NCI-H2227 treated with DMSO at 0.1 percent for 48 hours (cell line): ENCODE measurements around the gene FAR1.
A peak's percentile ranks its signal among the peaks of the same experiment; 100 is the strongest.
"Not testable (repeated sequence)": the region's sequence is repeated elsewhere in the genome, so short reads cannot be mapped to it uniquely, and the experiment has no call there.

Experiments used
- DNase-seq: peaks from one replicate; lab custom pipeline; 2025; lab: John Stamatoyannopoulos, UW

The FAR1 gene

DNA sequence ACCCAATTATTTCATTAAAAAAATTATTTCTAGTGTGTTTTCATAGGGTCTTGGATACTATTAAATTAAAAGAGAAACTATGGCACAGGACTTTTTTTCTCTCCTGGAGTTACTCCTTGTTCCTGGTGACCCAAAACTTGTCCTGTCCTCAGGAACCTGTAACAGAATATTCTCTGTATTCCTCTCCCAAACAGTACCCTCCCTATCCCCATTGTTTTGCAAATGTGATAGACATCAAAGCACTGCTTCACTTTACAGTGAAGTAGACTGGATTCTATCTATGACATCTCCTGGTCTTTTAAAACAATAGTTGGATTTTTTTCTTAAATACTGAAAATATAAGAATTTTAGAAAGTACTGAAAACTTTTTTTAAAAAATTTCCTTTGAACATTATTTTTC, 37.2 kb downstream of the FAR1 start:
- no peak for DNase-seq

DNA sequence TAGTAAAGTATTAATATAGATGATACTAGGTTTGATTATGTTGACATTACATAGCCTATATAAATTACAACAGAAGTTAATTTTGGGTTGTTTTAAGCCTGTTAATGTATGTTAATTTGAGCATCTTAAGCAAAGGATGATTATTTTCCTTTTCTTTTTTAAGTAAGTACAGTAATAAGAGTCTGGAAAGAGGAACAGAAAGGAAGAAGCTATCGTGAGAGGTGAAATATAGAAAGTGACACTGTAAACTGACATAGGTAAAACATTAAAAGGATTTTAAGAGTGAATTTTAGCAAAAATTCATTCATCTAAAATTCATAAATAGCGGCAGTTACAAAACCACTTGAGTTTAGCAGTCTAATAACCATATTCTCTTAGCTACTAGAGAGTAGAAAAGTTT, 45.5 kb downstream of the FAR1 start:
- no peak for DNase-seq

DNA sequence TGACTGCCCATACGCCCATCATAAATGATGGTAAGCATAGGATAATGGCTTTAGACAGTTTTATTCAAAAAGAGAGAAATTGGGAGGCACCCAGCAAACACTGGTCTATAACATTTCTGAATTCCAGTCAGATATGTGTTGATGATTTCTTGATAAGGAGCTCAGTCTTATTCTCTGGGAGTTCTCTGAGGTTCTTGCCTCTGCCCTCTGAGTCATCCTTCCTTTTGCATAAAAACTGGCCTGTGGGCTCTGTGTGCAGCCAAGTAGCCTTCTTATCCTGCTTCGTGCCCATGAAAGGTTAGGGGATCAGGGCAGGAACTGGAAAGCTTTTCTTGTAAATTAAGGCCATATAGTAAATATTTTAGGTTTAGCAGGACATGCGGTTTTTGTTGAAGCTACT, 48.9 kb downstream of the FAR1 start:
- DNase-seq: no peak

- no peak for DNase-seq
Measured at GRCh38 chr11:13718394-13718793, 49.9 kb downstream of the FAR1 start.

- DNase-seq: no peak
Measured at GRCh38 chr11:13720940-13721339, 52.5 kb downstream of the FAR1 start.

GRCh38 chr11:13721760-13722159, 53.3 kb downstream of the FAR1 start:
- DNase-seq: no peak

DNA sequence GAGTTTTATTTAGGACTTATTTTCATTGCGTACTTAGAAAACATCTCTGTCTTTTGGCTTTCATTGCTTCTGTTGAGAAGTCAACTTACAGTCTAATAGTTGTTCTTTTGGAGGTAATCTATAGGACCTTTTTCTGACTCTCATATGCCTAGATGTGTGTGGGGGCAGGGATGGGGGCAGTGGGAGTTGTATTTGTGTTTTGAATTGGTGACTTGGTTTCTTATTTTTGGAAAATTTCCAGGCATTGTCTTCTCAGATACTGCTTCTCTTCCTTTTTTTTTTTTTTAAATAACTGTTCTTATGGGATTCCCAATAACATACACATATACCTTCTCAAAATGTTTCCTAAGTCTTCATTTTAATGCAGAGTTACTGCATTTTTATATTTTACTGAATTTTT, 58.0 kb downstream of the FAR1 start:
- DNase-seq: no peak

- no peak for DNase-seq
Measured at GRCh38 chr11:13728076-13728475, 59.6 kb downstream of the FAR1 start.

- DNase-seq: no peak
Measured at GRCh38 chr11:13734530-13734929, 66.1 kb downstream of the FAR1 start.

DNA sequence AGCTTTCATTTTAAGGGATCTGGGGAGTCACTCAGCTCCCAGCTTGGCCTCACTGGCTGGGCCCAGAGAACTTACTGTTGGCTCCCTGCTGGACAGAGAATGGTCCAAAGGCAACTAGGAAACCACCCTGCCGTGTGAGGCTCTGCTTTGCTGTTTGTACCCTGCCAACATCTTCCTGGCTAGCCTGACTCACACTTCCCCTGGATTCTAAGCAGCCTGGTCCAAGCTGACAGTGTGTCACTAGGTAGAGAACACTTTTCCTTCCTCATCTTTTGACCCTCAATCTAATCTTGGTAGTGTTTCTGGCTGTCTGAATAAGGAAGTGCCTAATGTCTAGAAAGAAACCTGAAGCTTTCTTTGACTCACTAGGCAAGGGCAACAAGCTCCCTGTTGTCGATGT, 76.7 kb downstream of the FAR1 start:
- no peak for DNase-seq

- not testable (repeated sequence) for DNase-seq
Measured at GRCh38 chr11:13753316-13753715, 84.8 kb downstream of the FAR1 start.

DNA sequence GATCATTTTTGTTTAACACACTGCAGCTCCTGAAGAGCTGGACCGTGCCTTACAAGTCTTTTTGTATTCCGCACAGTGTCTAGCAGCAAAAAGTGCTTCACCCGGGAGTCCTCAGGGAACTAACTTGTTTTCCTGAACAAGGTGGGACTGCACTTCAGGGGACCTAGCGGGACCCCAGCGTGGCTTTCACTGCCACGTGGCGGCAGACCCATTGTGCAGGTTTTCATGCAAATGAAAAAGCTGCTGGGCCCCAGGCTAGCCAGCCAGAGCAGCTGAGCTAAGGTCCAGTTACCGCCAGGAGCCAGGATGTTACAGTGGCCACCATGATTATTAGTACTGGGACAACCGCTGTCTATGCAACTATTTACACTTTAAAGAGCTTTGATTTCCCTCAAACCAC, 90.6 kb downstream of the FAR1 start:
- no peak for DNase-seq

GRCh38 chr11:13760115-13760514, 91.6 kb downstream of the FAR1 start:
- DNase-seq: no peak

DNA sequence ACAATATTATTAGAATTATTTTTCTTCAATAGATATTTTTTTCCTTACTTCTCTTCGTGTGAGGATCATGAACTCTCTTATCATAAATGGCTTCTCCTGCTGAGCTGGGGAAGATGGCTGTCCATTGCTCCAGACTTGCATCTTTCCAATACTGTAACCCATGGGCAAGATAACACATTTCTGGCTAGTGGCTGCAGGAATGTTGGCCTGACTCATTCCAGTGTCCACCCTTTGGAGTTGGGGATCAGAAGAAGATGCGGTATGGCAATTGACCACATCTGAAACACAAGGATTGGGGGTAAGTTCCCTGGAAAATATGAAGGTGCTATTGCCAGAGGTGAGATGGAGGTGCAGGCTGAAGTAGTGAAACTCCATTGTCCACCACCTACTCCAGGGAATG, 92.8 kb downstream of the FAR1 start:
- no peak for DNase-seq

GRCh38 chr11:13761716-13762115, 93.2 kb downstream of the FAR1 start:
- no peak for DNase-seq

DNA sequence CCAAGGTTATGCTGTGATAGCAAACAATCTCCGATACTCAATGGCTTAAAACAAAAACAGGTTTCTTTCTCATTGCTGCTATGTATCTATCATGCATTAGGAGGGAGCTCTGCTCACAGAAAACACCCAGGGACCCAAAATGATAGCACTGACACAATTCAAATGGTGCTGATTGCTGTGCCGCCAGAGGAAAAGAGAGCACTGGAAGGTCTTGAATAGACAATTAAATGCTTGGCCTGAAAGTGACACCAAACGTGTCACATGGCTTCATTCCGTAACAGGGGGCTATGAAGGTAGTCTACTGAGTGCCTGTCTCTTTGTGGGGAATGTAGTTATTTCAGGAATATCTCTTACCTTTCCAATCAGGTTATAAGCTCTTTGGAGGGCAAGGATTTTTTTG, 94.2 kb downstream of the FAR1 start:
- no peak for DNase-seq

GRCh38 chr11:13763341-13763740, 94.9 kb downstream of the FAR1 start:
- DNase-seq: no peak

GRCh38 chr11:13765886-13766285, 97.4 kb downstream of the FAR1 start:
- DNase-seq: no peak

- DNase-seq: no peak
Measured at GRCh38 chr11:13767471-13767870, 99.0 kb downstream of the FAR1 start.

DNA sequence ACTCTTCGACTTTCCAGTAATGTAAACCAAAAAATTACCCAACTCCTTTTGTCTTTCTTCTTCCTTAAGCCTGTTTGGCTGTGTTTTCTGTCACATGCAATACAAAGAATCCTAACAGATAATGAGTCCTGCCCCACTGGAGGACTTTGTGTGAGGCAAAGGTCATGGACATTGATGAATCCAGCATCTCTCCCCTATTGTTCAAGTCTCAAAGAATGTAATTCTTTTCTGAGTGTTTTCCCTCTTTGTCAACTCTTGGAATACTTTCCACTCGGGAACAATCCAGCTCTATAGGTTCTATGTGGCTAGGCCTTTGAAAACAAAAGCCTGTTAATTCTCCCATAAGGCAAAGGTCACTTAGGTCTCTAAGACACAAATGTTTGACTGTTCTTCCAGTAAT, 100.7 kb downstream of the FAR1 start:
- no peak for DNase-seq

DNA sequence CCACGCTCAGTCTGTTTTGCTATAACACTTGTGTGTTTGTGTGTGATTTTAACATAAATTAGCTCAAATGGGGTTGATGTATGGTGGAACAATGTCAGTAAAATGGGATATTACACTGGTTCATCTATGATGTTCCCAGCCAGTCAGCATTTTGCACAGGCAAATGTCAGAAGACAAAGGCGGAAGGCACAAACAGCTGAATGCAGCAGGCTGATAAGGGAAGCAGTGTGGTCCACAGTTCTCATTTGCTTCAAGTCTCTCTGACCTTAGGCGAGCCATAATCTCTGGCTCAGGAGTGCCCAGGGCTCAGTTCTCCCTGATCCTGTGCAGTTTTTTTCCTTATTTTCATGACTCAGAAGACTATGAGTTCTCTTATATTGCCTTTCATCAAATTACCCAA, 102.7 kb downstream of the FAR1 start:
- no peak for DNase-seq

DNA sequence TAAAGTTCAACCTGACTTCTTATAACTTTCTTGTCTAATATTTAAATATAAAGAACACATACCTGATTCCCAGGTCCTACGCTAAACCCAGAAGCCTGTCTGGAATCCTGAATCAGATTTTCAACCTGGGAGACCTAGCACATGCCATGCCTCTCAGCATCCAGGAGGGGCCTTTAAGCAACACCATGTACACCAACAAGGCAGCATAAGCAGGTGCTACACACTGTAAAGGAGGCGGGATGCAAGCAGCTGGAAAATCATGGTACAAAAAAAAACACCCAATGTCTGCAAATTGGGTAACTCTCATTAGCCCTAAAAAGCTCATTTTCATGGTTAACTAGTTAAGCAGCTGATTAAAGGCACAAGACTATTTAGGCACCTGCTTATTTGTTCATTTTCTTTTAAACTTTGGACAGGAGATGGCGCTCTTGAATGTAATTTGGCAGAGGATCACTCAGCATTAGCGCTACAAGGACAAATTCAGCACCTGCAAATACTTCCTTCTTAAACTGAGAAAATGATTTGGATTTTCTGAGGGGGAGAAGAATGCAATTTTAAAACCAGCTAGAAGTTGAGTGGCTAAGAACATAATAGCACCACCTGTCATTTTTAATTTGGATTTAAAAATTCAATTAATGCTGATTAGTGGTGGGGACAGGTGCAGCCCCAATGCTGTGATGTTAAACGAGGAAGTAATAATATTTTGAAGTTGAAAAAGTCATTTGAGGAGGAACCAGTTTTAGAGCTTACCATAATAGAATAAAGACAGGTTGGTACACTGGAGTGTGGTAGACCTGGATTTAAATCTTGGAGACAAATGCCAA, 104.0 kb downstream of the FAR1 start:
- DNase-seq: peak; percentile 51

DNA sequence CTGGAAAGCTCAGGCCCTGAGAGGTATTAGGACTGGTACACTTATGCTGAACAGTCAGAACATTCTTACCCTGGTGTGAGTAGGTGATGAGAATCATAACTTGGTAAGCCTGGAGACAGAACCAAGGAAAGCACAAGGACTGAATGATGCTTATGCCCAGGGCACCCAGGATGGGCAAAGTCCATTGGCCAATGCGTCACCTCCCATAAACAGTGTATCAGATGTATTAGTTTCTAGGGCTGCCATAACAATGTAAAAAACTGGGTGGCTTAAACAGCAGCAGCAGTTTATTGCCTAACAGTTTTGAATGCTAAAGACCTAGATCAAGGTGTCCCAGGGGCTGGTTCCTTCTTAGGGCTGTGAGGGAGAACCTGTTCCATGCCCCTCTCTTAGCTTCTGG, 107.0 kb downstream of the FAR1 start:
- DNase-seq: no peak

DNA sequence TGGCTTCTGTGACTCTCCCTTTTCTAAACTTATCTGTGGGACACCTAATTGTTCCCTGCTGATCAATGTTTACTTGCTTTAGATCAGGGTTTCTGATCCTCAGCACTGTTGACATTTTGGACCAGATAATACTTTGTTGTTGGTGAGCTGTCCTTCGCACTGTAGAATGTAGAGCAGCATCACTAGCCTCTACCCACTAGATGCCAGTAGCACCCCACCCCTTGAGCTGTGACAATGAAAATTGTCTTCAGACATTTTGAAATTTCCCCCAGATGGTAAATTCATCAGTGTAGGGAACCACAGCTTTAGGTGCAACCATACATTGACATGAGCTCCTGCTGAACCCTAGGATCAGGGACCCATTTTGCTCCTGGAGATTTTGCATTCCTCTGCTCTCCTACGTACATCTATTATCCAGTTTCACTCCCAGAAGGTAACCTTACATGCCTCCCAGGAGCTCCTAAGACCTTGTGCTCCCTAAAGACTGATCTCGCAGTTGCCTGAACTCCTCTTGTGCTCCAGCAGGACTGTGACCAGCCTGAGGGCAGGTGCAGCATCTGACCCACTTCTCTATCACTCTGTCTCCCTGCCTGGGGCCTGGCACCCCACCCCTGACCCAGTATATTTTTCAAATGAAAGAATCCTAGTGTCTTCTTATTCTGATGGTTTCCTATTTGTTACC, 107.8 kb downstream of the FAR1 start:
- DNase-seq: no peak
